NB4 (cell line): ENCODE results near the gene PAK5.

Experiments
- CTCF ChIP-seq: IDR thresholded peaks from one replicate; pipeline ENCODE4 v1.5.1; 2012; ENCODE audit warnings: low read depth, low read length
- MYC ChIP-seq: IDR thresholded peaks from 2 replicates; pipeline ENCODE4 v1.6.1; 2011; ENCODE audit warnings: low read depth, low read length
- POLR2A ChIP-seq: IDR thresholded peaks from 2 replicates; pipeline ENCODE4 v1.6.1; 2011; ENCODE audit warnings: mild to moderate bottlenecking; ENCODE audit not compliant: insufficient read length; ENCODE audit errors: extremely low read depth
- TF ChIP-seq, protein P1 (sequence below): IDR thresholded peaks from 2 replicates; pipeline ENCODE4 v1.6.1; 2011; ENCODE audit warnings: low read depth, low read length

- no peak for TF ChIP-seq CTCF
- TF ChIP-seq POLR2A = no peak
- TF ChIP-seq, protein P1, sequence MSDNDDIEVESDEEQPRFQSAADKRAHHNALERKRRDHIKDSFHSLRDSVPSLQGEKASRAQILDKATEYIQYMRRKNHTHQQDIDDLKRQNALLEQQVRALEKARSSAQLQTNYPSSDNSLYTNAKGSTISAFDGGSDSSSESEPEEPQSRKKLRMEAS = no peak
- no peak for TF ChIP-seq MYC
Observed at GRCh38 chr20:9852566-9852965, 13.7 kb upstream of the PAK5 start.
